SK-N-SH (cell line): ENCODE results near the gene ABAT. TPM values are rescaled to one million over a fixed set of nuclear protein-coding genes. Genes with fewer than 3 reads are reported as not detected.

Experiments
- CTCF ChIA-PET: fragments of 300-600, 350-600 bp; formaldehyde crosslinking; extraction: SDS; loops from one replicate; lab custom pipeline; 2021; lab: Yijun Ruan, JAX
- POLR2A ChIA-PET: fragments of 350-600 bp; sonication (Branson Sonifier 250); formaldehyde crosslinking; extraction: SDS; loops from one replicate; lab custom pipeline; 2020; ENCODE audit warnings: antibody characterized with exemption, inconsistent platforms; lab: Yijun Ruan, JAX
- DNase-seq: peaks from one replicate; pipeline ENCODE4 v3.0.0; 2012
- H2AFZ ChIP-seq: fragments of 200-600 bp; sonication (generic); 2 replicates; pipeline ENCODE4 v1.8.1; 2016; ENCODE audit warnings: antibody characterized with exemption, mild to moderate bottlenecking, low read depth
- H3F3A ChIP-seq: fragments of 200-600 bp; sonication (generic); replicated peaks from 2 replicates; pipeline ENCODE3; 2016; ENCODE audit warnings: antibody characterized with exemption, mild to moderate bottlenecking; ENCODE audit not compliant: insufficient read depth
- H3K27ac ChIP-seq, 2 experiments: fragments of 200-500 bp in 1 of 2; fragments of 200-600 bp in 1 of 2; sonication (Bioruptor generic) in 1 of 2; sonication (generic), shearing (Covaris generic) in 1 of 2; 2 replicates each; pipeline versions ENCODE4 v1.5.1 to v1.6.1; 2014 to 2016; ENCODE audit warnings: low read depth in 2 of 2, inconsistent platforms in 1 of 2, low read length in 1 of 2, mild to moderate bottlenecking in 1 of 2, mixed read lengths in 1 of 2
- H3K27me3 ChIP-seq: fragments of 200-600 bp; sonication (generic), shearing (Covaris generic); 2 replicates; pipeline ENCODE4 v1.6.1; 2016; ENCODE audit warnings: mixed run types; ENCODE audit not compliant: insufficient read depth
- H3K36me3 ChIP-seq, 2 experiments: fragments of 200-500 bp in 1 of 2; fragments of 200-600 bp in 1 of 2; sonication (Bioruptor generic) in 1 of 2; sonication (generic) in 1 of 2; replicated peaks in 1 of 2; 2 replicates each; pipeline versions ENCODE3 to v1.5.1; 2014 to 2016; ENCODE audit warnings: low read length in 1 of 2, mild to moderate bottlenecking in 1 of 2; ENCODE audit not compliant: insufficient read depth in 2 of 2, control insufficient read depth in 1 of 2
- H3K4me1 ChIP-seq, 2 experiments: fragments of 200-500 bp in 1 of 2; fragments of 200-600 bp in 1 of 2; sonication (Bioruptor generic) in 1 of 2; sonication (generic), shearing (Covaris generic) in 1 of 2; 2 replicates each; pipeline versions ENCODE4 v1.5.1 to v1.6.1; 2014 to 2016; ENCODE audit warnings: low read depth in 1 of 2, low read length in 1 of 2, mixed run types in 1 of 2; ENCODE audit not compliant: insufficient read depth in 2 of 2, control insufficient read depth in 1 of 2
- H3K4me2 ChIP-seq: fragments of 200-600 bp; sonication (generic), shearing (Covaris generic); 2 replicates; pipeline ENCODE4 v1.6.1; 2017; ENCODE audit warnings: mixed run types
- H3K4me3 ChIP-seq, 2 experiments: fragments of 200-500 bp in 1 of 2; fragments of 200-600 bp in 1 of 2; sonication (Bioruptor generic) in 1 of 2; sonication (generic), shearing (Covaris generic) in 1 of 2; 2 replicates each; pipeline versions ENCODE4 v1.5.1 to v1.8.1; 2014 to 2016; ENCODE audit warnings: low read depth in 2 of 2, inconsistent platforms in 1 of 2, low read length in 1 of 2, mild to moderate bottlenecking in 1 of 2, mixed read lengths in 1 of 2, moderate library complexity in 1 of 2
- H3K79me2 ChIP-seq: fragments of 200-600 bp; sonication (generic); 2 replicates; pipeline ENCODE4 v1.8.1; 2017; ENCODE audit warnings: mild to moderate bottlenecking; ENCODE audit not compliant: insufficient read depth
- H3K9ac ChIP-seq: fragments of 200-600 bp; sonication (generic); 2 replicates; pipeline ENCODE4 v1.6.1; 2017; ENCODE audit warnings: mixed run types
- H3K9me2 ChIP-seq: fragments of 200-600 bp; sonication (generic); 2 replicates; pipeline ENCODE4 v1.6.1; 2017; ENCODE audit warnings: mixed run types
- H3K9me3 ChIP-seq: fragments of 200-600 bp; sonication (generic); 2 replicates; pipeline ENCODE4 v1.6.1; 2017; ENCODE audit warnings: mixed run types, mild to moderate bottlenecking, moderate library complexity
- H4K20me1 ChIP-seq: fragments of 200-600 bp; sonication (generic); 2 replicates; pipeline ENCODE4 v1.6.1; 2017; ENCODE audit warnings: mild to moderate bottlenecking, mixed run types; ENCODE audit not compliant: insufficient read depth
- ELF1 ChIP-seq: IDR thresholded peaks from 2 replicates; pipeline ENCODE4 v1.4.0; 2012
- EP300 ChIP-seq, 2 experiments: IDR thresholded peaks; 2 replicates each; pipeline versions ENCODE4 v1.4.0 to v1.6.1; 2012; ENCODE audit warnings: borderline replicate concordance in 1 of 2, low read depth in 1 of 2, low read length in 1 of 2
- EZH2phosphoT487 ChIP-seq: fragments of 200-600 bp; sonication (generic); IDR thresholded peaks from 2 replicates; pipeline ENCODE4 v1.6.1; 2017; ENCODE audit warnings: low read depth, mixed run types, mild to moderate bottlenecking, antibody characterized with exemption, moderate library complexity, borderline replicate concordance
- FOXM1 ChIP-seq: IDR thresholded peaks from 2 replicates; pipeline ENCODE4 v1.4.0; 2012; ENCODE audit warnings: low read depth, mild to moderate bottlenecking
- GATA2 ChIP-seq: sonication (generic); formaldehyde crosslinking; IDR thresholded peaks from 2 replicates; pipeline ENCODE4 v1.5.0; 2020; ENCODE audit warnings: mild to moderate bottlenecking, missing genetic modification reagents
- IRF3 ChIP-seq: fragments of 150-350 bp; IDR thresholded peaks from 2 replicates; pipeline ENCODE4 v1.6.1; 2016; ENCODE audit warnings: mild to moderate bottlenecking, low read depth, low read length
- JUND ChIP-seq: IDR thresholded peaks from 2 replicates; pipeline ENCODE4 v1.4.0; 2012
- MEF2A ChIP-seq: IDR thresholded peaks from 2 replicates; pipeline ENCODE4 v1.4.0; 2012; ENCODE audit warnings: low read depth, borderline replicate concordance
- NFIC ChIP-seq: IDR thresholded peaks from 2 replicates; pipeline ENCODE4 v1.4.0; 2012; ENCODE audit warnings: borderline replicate concordance
- NRF1 ChIP-seq: IDR thresholded peaks from 2 replicates; pipeline ENCODE4 v1.6.1; 2012; ENCODE audit warnings: low read depth, mild to moderate bottlenecking, low read length
- RCOR1 ChIP-seq: fragments of 150-350 bp; IDR thresholded peaks from 2 replicates; pipeline ENCODE4 v1.6.1; 2017; ENCODE audit warnings: antibody characterized with exemption, low read length
- SMC3 ChIP-seq: IDR thresholded peaks from 2 replicates; pipeline ENCODE4 v1.6.1; 2012; ENCODE audit warnings: low read depth, low read length, improper control_type of control experiment
- TCF12 ChIP-seq: IDR thresholded peaks from 2 replicates; pipeline ENCODE4 v1.4.0; 2012
- USF2 ChIP-seq: fragments of 150-350 bp; IDR thresholded peaks from 2 replicates; pipeline ENCODE4 v1.6.1; 2017; ENCODE audit warnings: antibody characterized with exemption, low read length, low read depth, borderline replicate concordance
- YY1 ChIP-seq: IDR thresholded peaks from 2 replicates; pipeline ENCODE4 v1.4.0; 2012; ENCODE audit warnings: low read depth, mild to moderate bottlenecking
- WGBS: methylation state at CpG from one replicate; pipeline ENCODE4 v1.1.6; 2017; ENCODE audit warnings: low lambda C conversion rate; 5-methylcytosine and 5-hydroxymethylcytosine counted together
- polyA plus RNA-seq, 3 experiments: library from polyadenylated mRNA; depleted of rRNA; stranded (reverse); fragments of >200 nt; gene quantifications; 2 replicates each; pipeline ENCODE4 v1.2.3, GENCODE V29; 2012
- TF ChIP-seq, protein P1 (sequence below): IDR thresholded peaks from 2 replicates; pipeline ENCODE4 v1.4.0; 2012; ENCODE audit warnings: low read depth
- TF ChIP-seq, protein P2 (sequence below): IDR thresholded peaks from 2 replicates; pipeline ENCODE4; 2012
- TF ChIP-seq, protein P3 (sequence below): fragments of 200-600 bp; sonication (generic); IDR thresholded peaks from 2 replicates; pipeline ENCODE4 v1.6.1; 2017; ENCODE audit warnings: antibody characterized with exemption, mild to moderate bottlenecking, moderate library complexity
- TF ChIP-seq, protein P4 (sequence below): IDR thresholded peaks from 2 replicates; pipeline ENCODE4 v1.4.0; 2012; ENCODE audit warnings: low read depth, borderline replicate concordance

ABAT gene
- polyA plus RNA-seq, 1 of the 3 experiments (the other 2 are of a cell fraction) = 4.7 TPM

- WGBS = 93% methylated on average over 8 of the region's 8 CpGs
- peaks cover 32 to 58% of the 10 kb centered on the region in 2 experiments for H3K36me3 ChIP-seq
Observed at GRCh38 chr16:8626946-8627345, 47.5 kb upstream of the ABAT start.

DNA sequence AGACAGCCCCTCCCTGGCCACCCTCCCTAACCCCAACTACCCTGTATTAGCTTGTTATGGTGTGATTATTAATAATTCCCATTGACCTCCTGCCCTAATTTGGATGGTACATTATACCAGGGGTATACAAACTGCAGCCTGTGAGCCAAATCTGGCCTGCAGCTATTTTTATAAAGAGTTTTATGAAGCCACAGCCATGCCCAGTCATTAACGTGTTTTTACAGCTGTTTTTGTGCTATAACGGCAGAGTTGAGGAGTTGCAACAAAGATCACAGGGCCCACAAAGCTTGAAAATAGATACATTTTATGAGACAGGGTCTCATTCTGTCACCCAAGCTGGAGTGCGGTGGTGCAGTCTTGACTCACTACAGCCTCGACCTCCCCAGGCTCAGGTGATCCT is 47.0 kb upstream of the ABAT start:
- WGBS = 96% methylated on average over 3 of the region's 4 CpGs
- no peak overlapping the region for H2AFZ ChIP-seq
- H3K9ac ChIP-seq = no peak overlapping the region
- no peak overlapping the region for H3K27ac ChIP-seq
- ChIA-PET POLR2A (no interaction called here), CTCF (interaction anchor here (0.7 to 1.1 kb wide), 2 partner anchors 33 to 164 kb away, joined by 3 read pairs; no protein-coding TSS in a partner anchor)
- H3K9me3 ChIP-seq = no peaks in the 10 kb centered on the region
- H3K27me3 ChIP-seq = no peaks in the 10 kb centered on the region
- no peak overlapping the region for H3K4me2 ChIP-seq
- no peak overlapping the region for H3K4me3 ChIP-seq
- H4K20me1 ChIP-seq = peaks cover 7% of the 10 kb centered on the region; the same call in 1 of the 2 replicates
- DNase-seq = no peak
- H3K79me2 ChIP-seq = peaks cover 43% of the 10 kb centered on the region
- H3K36me3 ChIP-seq = peaks cover 32 to 61% of the 10 kb centered on the region in 2 experiments
- H3K4me1 ChIP-seq = peaks cover 11 to 14% of the 10 kb centered on the region in 2 experiments; a peak in 3 of 4 replicates
- H3F3A ChIP-seq = no peaks in the 10 kb centered on the region
- H3K9me2 ChIP-seq = no peaks in the 10 kb centered on the region
- TF ChIP-seq, protein P1, sequence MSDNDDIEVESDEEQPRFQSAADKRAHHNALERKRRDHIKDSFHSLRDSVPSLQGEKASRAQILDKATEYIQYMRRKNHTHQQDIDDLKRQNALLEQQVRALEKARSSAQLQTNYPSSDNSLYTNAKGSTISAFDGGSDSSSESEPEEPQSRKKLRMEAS = no peak
- TF ChIP-seq TCF12 (no peak), NRF1 (no peak), MEF2A (no peak), GATA2 (no peak), YY1 (no peak), ELF1 (no peak), SMC3 (no peak), EZH2phosphoT487 (no peak), RCOR1 (no peak)
- TF ChIP-seq, protein P2, sequence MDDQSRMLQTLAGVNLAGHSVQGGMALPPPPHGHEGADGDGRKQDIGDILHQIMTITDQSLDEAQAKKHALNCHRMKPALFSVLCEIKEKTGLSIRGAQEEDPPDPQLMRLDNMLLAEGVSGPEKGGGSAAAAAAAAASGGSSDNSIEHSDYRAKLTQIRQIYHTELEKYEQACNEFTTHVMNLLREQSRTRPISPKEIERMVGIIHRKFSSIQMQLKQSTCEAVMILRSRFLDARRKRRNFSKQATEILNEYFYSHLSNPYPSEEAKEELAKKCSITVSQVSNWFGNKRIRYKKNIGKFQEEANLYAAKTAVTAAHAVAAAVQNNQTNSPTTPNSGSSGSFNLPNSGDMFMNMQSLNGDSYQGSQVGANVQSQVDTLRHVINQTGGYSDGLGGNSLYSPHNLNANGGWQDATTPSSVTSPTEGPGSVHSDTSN = no peak
- TF ChIP-seq, protein P3, sequence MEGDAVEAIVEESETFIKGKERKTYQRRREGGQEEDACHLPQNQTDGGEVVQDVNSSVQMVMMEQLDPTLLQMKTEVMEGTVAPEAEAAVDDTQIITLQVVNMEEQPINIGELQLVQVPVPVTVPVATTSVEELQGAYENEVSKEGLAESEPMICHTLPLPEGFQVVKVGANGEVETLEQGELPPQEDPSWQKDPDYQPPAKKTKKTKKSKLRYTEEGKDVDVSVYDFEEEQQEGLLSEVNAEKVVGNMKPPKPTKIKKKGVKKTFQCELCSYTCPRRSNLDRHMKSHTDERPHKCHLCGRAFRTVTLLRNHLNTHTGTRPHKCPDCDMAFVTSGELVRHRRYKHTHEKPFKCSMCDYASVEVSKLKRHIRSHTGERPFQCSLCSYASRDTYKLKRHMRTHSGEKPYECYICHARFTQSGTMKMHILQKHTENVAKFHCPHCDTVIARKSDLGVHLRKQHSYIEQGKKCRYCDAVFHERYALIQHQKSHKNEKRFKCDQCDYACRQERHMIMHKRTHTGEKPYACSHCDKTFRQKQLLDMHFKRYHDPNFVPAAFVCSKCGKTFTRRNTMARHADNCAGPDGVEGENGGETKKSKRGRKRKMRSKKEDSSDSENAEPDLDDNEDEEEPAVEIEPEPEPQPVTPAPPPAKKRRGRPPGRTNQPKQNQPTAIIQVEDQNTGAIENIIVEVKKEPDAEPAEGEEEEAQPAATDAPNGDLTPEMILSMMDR = no peak

More at GRCh38 chr16:8626946-8627345, 47.5 kb upstream of the ABAT start:
- POLR2A ChIA-PET = no interaction called here
- no peak overlapping the region for H3K4me3 ChIP-seq
- no peaks in the 10 kb centered on the region for H3K27me3 ChIP-seq
- H3K27ac ChIP-seq = no peak overlapping the region
- H3K4me1 ChIP-seq = peaks cover 11 to 17% of the 10 kb centered on the region in 2 experiments; a peak in 3 of 4 replicates
- CTCF ChIA-PET = interaction anchor here (0.7 kb wide), 1 partner anchor 34 kb away, joined by 3 read pairs; no protein-coding TSS in a partner anchor
- no peak overlapping the region for H3K9ac ChIP-seq
- no peak for TF ChIP-seq JUND
- no peak for TF ChIP-seq FOXM1
- TF ChIP-seq NFIC = no peak
- no peak for TF ChIP-seq USF2
- TF ChIP-seq, protein P4, sequence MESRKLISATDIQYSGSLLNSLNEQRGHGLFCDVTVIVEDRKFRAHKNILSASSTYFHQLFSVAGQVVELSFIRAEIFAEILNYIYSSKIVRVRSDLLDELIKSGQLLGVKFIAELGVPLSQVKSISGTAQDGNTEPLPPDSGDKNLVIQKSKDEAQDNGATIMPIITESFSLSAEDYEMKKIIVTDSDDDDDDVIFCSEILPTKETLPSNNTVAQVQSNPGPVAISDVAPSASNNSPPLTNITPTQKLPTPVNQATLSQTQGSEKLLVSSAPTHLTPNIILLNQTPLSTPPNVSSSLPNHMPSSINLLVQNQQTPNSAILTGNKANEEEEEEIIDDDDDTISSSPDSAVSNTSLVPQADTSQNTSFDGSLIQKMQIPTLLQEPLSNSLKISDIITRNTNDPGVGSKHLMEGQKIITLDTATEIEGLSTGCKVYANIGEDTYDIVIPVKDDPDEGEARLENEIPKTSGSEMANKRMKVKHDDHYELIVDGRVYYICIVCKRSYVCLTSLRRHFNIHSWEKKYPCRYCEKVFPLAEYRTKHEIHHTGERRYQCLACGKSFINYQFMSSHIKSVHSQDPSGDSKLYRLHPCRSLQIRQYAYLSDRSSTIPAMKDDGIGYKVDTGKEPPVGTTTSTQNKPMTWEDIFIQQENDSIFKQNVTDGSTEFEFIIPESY = no peak
- TF ChIP-seq IRF3 = no peak
- no peak for TF ChIP-seq EP300 (IDR thresholded peaks at IDR 0.05; ENCODE audit: borderline replicate concordance in 1 of 2, low read depth in 1 of 2, low read length in 1 of 2)
- TF ChIP-seq TCF12 = no peak
- no peaks in the 10 kb centered on the region for H3K9me3 ChIP-seq
- H2AFZ ChIP-seq = no peak overlapping the region
- peaks cover 7% of the 10 kb centered on the region; the same call in 1 of the 2 replicates for H4K20me1 ChIP-seq
- H3K4me2 ChIP-seq = no peak overlapping the region
- H3K9me2 ChIP-seq = no peaks in the 10 kb centered on the region
- peaks cover 48% of the 10 kb centered on the region for H3K79me2 ChIP-seq
- no peaks in the 10 kb centered on the region for H3F3A ChIP-seq
- DNase-seq = no peak
